Measurements from ENCODE around the gene HOXA7.

DNA sequence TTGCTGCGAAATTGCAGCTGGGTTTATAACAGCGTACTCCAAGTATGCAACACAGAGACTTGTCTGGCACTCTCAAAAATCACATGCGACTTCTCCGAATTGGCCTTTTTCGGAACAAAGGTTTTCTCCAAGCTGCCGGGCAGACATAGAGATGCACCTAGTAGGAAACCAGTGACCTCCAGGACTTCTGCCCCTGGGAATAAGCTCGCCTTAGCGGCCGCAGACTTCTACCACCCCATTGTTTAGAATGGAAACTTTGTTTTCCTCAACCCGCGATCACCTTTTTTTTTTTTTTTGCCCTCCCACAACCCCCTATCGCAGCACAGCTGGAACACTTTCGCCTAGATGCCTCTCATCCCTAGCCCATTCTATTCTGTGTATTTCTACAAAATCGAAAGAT lies 22.6 kb upstream of the HOXA7 start:
- TF ChIP-seq, protein P1, sequence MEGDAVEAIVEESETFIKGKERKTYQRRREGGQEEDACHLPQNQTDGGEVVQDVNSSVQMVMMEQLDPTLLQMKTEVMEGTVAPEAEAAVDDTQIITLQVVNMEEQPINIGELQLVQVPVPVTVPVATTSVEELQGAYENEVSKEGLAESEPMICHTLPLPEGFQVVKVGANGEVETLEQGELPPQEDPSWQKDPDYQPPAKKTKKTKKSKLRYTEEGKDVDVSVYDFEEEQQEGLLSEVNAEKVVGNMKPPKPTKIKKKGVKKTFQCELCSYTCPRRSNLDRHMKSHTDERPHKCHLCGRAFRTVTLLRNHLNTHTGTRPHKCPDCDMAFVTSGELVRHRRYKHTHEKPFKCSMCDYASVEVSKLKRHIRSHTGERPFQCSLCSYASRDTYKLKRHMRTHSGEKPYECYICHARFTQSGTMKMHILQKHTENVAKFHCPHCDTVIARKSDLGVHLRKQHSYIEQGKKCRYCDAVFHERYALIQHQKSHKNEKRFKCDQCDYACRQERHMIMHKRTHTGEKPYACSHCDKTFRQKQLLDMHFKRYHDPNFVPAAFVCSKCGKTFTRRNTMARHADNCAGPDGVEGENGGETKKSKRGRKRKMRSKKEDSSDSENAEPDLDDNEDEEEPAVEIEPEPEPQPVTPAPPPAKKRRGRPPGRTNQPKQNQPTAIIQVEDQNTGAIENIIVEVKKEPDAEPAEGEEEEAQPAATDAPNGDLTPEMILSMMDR (IDR thresholded peaks at IDR 0.05; ENCODE audit: control extremely low read depth in 1 of 3, insufficient read depth in 1 of 3, low read depth in 1 of 3, low read length in 3 of 3): no peak
- TF ChIP-seq, protein P2, sequence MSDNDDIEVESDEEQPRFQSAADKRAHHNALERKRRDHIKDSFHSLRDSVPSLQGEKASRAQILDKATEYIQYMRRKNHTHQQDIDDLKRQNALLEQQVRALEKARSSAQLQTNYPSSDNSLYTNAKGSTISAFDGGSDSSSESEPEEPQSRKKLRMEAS (IDR thresholded peaks at IDR 0.05): no peak
- TF ChIP-seq EZH2 (IDR thresholded peaks at IDR 0.05; ENCODE audit: low read depth, low read length, severe bottlenecking): peak; percentile 71
- TF ChIP-seq, protein P3, sequence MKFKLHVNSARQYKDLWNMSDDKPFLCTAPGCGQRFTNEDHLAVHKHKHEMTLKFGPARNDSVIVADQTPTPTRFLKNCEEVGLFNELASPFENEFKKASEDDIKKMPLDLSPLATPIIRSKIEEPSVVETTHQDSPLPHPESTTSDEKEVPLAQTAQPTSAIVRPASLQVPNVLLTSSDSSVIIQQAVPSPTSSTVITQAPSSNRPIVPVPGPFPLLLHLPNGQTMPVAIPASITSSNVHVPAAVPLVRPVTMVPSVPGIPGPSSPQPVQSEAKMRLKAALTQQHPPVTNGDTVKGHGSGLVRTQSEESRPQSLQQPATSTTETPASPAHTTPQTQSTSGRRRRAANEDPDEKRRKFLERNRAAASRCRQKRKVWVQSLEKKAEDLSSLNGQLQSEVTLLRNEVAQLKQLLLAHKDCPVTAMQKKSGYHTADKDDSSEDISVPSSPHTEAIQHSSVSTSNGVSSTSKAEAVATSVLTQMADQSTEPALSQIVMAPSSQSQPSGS (IDR thresholded peaks at IDR 0.05; ENCODE audit: low read length): no peak
- no peak for TF ChIP-seq POLR2AphosphoS5 (IDR thresholded peaks at IDR 0.05; ENCODE audit: low read depth, low read length)
- TF ChIP-seq CHD1 (IDR thresholded peaks at IDR 0.05; ENCODE audit: low read depth, low read length): no peak
- TF ChIP-seq RFX5 (IDR thresholded peaks at IDR 0.05; ENCODE audit: borderline replicate concordance, low read depth, low read length): no peak
- TF ChIP-seq GABPA (IDR thresholded peaks at IDR 0.05; ENCODE audit: borderline replicate concordance, insufficient read depth, low read length): no peak
- TF ChIP-seq, protein P4, sequence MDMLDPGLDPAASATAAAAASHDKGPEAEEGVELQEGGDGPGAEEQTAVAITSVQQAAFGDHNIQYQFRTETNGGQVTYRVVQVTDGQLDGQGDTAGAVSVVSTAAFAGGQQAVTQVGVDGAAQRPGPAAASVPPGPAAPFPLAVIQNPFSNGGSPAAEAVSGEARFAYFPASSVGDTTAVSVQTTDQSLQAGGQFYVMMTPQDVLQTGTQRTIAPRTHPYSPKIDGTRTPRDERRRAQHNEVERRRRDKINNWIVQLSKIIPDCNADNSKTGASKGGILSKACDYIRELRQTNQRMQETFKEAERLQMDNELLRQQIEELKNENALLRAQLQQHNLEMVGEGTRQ (IDR thresholded peaks at IDR 0.05; ENCODE audit: low read length): no peak
- no peak for TF ChIP-seq SIRT6 (IDR thresholded peaks at IDR 0.05; ENCODE audit: low read length)
- no peak for TF ChIP-seq RXRA (IDR thresholded peaks at IDR 0.05; ENCODE audit: insufficient read depth, low read depth, low read length)

Data from H1 (cell line).